Vagina (tissue), 2 donors: Measurements from ENCODE around the gene NSG1. TPM values are rescaled to one million over a fixed set of nuclear protein-coding genes. Genes with fewer than 3 reads are reported as not detected.

Experiments
- DNase-seq, 2 donors: peaks; one replicate each; pipeline ENCODE4 v3.0.0-alpha.2; 2017; ENCODE audit errors: extremely low spot score in 2 of 2
- H3K27ac ChIP-seq: fragments of 200-600 bp; sonication (generic); one replicate; pipeline ENCODE4 v1.5.1; 2019
- H3K27me3 ChIP-seq: fragments of 200-600 bp; sonication (generic); one replicate; pipeline ENCODE4 v1.5.1; 2019
- H3K36me3 ChIP-seq, 2 donors: fragments of 200-600 bp; sonication (generic); one replicate each; pipeline ENCODE4 v1.5.1; 2017 to 2019
- H3K4me1 ChIP-seq: fragments of 200-600 bp; sonication (generic); one replicate; pipeline ENCODE4 v1.5.1; 2019
- H3K4me3 ChIP-seq, 2 donors: fragments of 200-600 bp; sonication (generic); 1 replicate in 1 of 2; 2 replicates in 1 of 2; pipeline ENCODE4 v1.5.1; 2016 to 2019
- H3K9me3 ChIP-seq: fragments of 200-600 bp; sonication (generic); one replicate; pipeline ENCODE4 v1.5.1; 2019
- POLR2A ChIP-seq, 2 donors: fragments of 450-650 bp; IDR thresholded peaks; one replicate each; pipeline ENCODE4 v1.6.1; 2017; ENCODE audit warnings: antibody characterized with exemption in 2 of 2, mild to moderate bottlenecking in 2 of 2, moderate library complexity in 2 of 2
- POLR2AphosphoS5 ChIP-seq, 2 donors: sonication (generic); formaldehyde crosslinking; IDR thresholded peaks; one replicate each; pipeline ENCODE4 v1.9.0; 2017; ENCODE audit warnings: antibody characterized with exemption in 2 of 2, mild to moderate bottlenecking in 2 of 2, low read depth in 1 of 2; ENCODE audit not compliant: insufficient read depth in 1 of 2
- intact Hi-C: fragments of 100-400 bp; cut with DNase I; formaldehyde crosslinking; loops from one replicate; pipeline ENCODE4 v1.15.1; 2023
- total RNA-seq: library from RNA; depleted of rRNA; stranded (reverse); fragments of >200 nt; gene quantifications from one replicate; pipeline ENCODE4 v1.2.3, GENCODE V29; 2016
- TF ChIP-seq, protein P1 (sequence below), 3 experiments: fragments of 450-650 bp in 2 of 3; fragments of 200-600 bp in 1 of 3; sonication (generic) in 1 of 3; IDR thresholded peaks; one replicate each; pipeline ENCODE4 v1.5.1; 2017 to 2019; ENCODE audit warnings: antibody characterized with exemption in 3 of 3, mild to moderate bottlenecking in 2 of 3, moderate library complexity in 2 of 3

The NSG1 gene
- total RNA-seq, 1 donor from 2014 or later: 32.9 TPM

DNA sequence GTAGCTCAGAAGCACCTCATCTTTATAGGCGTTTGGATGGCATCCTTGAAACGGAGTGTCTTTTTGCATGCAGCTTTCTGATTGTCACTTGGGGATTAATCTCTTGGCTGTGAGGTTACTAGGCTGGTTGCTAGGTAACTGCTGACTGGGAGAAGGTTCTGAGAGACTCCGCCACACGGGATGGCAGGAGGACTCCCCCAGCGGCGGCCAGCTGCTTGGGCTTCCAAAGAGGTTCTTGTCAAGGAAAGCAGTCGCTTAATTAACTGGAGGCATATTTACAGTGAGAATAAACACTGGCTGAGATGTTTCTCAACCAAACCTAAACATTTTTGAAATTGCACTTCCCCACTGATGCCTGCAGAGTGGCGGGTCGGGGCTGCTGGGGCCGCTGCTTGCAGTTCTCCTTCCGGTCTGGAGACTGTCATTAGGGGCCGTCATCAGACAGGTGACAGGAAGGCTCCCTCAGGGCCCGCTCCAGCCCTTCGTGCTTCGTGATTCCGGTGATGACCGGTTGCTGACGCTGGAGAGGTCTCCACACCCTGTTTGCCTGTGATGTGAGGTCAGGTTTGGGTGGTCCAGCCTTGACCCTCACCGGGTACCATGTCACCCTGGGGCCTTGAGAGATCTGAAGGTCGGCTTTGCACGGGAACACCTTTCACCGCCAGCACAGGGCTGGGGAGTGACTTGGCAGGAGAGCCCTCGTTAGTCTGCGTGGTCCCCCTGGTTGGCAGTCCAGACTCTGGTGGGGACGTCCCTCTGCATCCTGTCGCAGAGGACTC, 9.1 kb downstream of the NSG1 start:
- no peak for DNase-seq
- intact Hi-C loops: no loop called here
- no peaks in the 10 kb centered on the region for H3K27me3 ChIP-seq

DNA sequence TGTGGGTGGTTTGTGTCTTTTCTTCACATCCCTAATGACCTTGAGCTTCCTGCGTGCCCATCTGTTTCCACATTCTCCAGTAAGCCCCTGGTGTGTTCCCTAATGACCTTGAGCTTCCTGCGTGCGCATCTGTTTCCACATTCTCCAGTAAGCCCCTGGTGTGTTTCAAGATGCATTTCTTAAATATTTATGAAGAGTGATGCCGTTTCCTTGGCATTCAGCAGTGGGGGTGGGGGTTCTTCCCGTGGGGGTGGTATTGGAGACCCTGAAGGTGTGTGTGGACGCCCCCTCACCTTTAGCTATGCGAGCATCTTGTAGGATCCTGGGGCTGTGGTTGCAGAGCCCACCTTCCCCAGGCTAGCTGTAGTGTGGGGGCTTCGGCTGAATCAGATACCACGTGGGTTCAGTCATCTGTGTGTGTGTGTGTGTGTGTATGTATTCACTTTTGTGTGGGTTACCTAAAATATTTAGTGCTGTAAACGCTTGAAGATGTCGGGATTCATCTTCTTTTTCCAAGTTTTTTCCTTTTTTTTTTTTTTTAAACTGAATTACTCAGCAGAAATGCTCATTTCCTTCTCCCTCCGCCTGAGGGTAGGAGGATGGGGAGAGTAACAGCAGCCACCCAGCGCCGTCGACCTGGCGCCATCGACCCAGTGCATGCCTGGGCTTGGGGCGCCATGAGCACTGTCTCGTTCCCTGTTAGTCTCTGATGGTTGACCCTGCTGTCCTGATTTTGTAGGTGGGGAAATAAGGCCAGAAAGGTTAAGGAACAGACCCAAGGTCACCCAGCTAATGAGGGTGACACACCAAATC, 9.9 kb downstream of the NSG1 start:
- H3K27ac ChIP-seq: no peak overlapping the region
- H3K4me1 ChIP-seq: no peaks in the 10 kb centered on the region
- DNase-seq: no peak
- TF ChIP-seq POLR2AphosphoS5 (IDR thresholded peaks at IDR 0.05; ENCODE audit: insufficient read depth in 1 of 2, low read depth in 1 of 2): no peak
- no peak for TF ChIP-seq POLR2A (IDR thresholded peaks at IDR 0.05)
- TF ChIP-seq, protein P1, sequence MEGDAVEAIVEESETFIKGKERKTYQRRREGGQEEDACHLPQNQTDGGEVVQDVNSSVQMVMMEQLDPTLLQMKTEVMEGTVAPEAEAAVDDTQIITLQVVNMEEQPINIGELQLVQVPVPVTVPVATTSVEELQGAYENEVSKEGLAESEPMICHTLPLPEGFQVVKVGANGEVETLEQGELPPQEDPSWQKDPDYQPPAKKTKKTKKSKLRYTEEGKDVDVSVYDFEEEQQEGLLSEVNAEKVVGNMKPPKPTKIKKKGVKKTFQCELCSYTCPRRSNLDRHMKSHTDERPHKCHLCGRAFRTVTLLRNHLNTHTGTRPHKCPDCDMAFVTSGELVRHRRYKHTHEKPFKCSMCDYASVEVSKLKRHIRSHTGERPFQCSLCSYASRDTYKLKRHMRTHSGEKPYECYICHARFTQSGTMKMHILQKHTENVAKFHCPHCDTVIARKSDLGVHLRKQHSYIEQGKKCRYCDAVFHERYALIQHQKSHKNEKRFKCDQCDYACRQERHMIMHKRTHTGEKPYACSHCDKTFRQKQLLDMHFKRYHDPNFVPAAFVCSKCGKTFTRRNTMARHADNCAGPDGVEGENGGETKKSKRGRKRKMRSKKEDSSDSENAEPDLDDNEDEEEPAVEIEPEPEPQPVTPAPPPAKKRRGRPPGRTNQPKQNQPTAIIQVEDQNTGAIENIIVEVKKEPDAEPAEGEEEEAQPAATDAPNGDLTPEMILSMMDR (IDR thresholded peaks at IDR 0.05): no peak
- H3K4me3 ChIP-seq: no peak overlapping the region
- H3K36me3 ChIP-seq: no peaks in the 10 kb centered on the region
- intact Hi-C loops: no loop called here
- H3K27me3 ChIP-seq: no peaks in the 10 kb centered on the region
- H3K9me3 ChIP-seq: no peaks in the 10 kb centered on the region

More for the DNA sequence above, 9.1 kb downstream of the NSG1 start:
- no peak overlapping the region for H3K27ac ChIP-seq
- no peaks in the 10 kb centered on the region for H3K9me3 ChIP-seq
- H3K36me3 ChIP-seq: no peaks in the 10 kb centered on the region
- TF ChIP-seq POLR2A (IDR thresholded peaks at IDR 0.05) (no peak), POLR2AphosphoS5 (IDR thresholded peaks at IDR 0.05; ENCODE audit: insufficient read depth in 1 of 2, low read depth in 1 of 2) (no peak)
- TF ChIP-seq, protein P1 (IDR thresholded peaks at IDR 0.05): no peak
- H3K4me3 ChIP-seq: no peak overlapping the region
- H3K4me1 ChIP-seq: no peaks in the 10 kb centered on the region

DNA sequence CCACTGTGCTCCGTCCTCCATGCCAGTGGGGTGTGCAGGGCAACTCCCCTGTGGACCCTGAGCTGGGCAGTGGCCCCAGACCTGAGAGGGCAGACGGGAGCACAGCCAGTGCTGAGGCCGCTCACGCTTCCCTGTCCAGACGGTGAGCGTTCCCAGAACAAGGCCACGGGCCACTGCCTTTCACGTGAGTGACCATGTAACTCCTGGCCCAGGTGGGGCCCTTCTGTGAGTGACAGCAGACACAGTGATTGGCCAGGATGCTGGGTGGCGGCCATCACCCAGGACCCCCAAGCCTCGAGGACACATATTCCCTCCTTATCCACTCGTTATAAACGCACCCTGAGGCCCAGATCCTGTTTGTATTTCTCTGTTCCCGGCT, 10.5 kb downstream of the NSG1 start:
- Histone ChIP-seq H3K27me3 (no peaks in the 10 kb centered on the region), H3K4me1 (no peaks in the 10 kb centered on the region), H3K9me3 (no peaks in the 10 kb centered on the region), H3K27ac (no peak overlapping the region), H3K36me3 (no peaks in the 10 kb centered on the region), H3K4me3 (no peak overlapping the region)
- DNase-seq: no peak
- intact Hi-C loops: no loop called here
- TF ChIP-seq POLR2A (IDR thresholded peaks at IDR 0.05) (no peak), POLR2AphosphoS5 (IDR thresholded peaks at IDR 0.05; ENCODE audit: insufficient read depth in 1 of 2, low read depth in 1 of 2) (no peak)
- TF ChIP-seq, protein P1 (IDR thresholded peaks at IDR 0.05): no peak

DNA sequence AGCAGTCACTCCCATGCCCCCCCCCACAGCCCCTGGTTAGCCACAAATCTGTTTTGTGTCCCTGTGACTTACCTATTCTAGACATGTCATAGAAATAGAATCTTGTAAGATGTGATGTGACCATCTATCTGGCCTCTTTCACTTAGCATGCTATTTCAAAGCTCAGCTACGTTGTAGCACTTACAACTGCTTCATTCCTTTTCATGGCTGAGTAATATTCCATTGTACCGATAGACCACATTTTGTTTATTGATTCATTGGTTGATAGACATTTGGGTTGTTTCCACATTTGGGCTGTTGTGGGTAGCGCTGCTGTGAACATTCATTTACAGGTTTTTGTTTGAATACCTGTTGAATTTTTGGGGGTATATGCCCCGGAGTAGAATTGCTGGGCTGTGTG, 11.5 kb downstream of the NSG1 start:
- no peaks in the 10 kb centered on the region for H3K9me3 ChIP-seq
- no peaks in the 10 kb centered on the region for H3K36me3 ChIP-seq
- no peak for TF ChIP-seq POLR2A (IDR thresholded peaks at IDR 0.05)
- TF ChIP-seq, protein P1 (IDR thresholded peaks at IDR 0.05): no peak
- H3K4me3 ChIP-seq: no peak overlapping the region
- intact Hi-C loops: no loop called here
- no peak overlapping the region for H3K27ac ChIP-seq
- no peaks in the 10 kb centered on the region for H3K4me1 ChIP-seq
- H3K27me3 ChIP-seq: no peaks in the 10 kb centered on the region
- no peak for DNase-seq

DNA sequence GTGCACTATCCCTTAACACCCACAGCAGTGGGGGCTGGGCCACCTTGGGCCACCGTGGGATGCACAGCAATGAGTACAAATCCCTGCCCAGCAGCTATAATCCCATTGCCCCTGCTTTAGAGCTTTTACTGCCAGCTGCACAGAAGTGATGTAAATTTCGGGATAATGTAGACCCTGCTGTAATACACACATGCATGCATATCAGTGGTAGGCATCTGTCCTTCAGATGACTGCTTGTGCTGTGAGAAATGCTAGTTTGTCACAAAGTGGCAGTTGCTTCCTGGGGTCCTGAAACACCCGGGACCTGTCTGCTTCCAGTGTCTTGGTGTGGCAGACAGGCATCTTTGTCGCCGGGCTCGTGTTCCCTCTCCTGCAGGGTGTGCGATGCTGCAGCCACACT, 14.1 kb downstream of the NSG1 start:
- no peak for DNase-seq
- intact Hi-C loops: no loop called here

More for the DNA sequence above, 14.1 kb downstream of the NSG1 start:
- H3K4me1 ChIP-seq: no peaks in the 10 kb centered on the region
- H3K9me3 ChIP-seq: no peaks in the 10 kb centered on the region
- no peaks in the 10 kb centered on the region for H3K36me3 ChIP-seq
- TF ChIP-seq, protein P1 (IDR thresholded peaks at IDR 0.05): no peak
- TF ChIP-seq POLR2A (IDR thresholded peaks at IDR 0.05): no peak
- TF ChIP-seq POLR2AphosphoS5 (IDR thresholded peaks at IDR 0.05; ENCODE audit: insufficient read depth in 1 of 2, low read depth in 1 of 2): no peak
- no peak overlapping the region for H3K4me3 ChIP-seq
- no peaks in the 10 kb centered on the region for H3K27me3 ChIP-seq
- H3K27ac ChIP-seq: no peak overlapping the region
